AG09309 (cell line): Measurements from ENCODE around the gene B4GALNT4.
"Not testable (repeated sequence)": the region's sequence is repeated elsewhere in the genome, so short reads cannot be mapped to it uniquely, and the experiment has no call there.

Source experiments
- DNase-seq: peaks from one replicate; pipeline ENCODE4 v3.0.0-alpha.2; 2010; ENCODE audit warnings: low read depth
- H3K4me3 ChIP-seq: 2 replicates; pipeline ENCODE4 v1.5.1; 2011; ENCODE audit warnings: mild to moderate bottlenecking, low read depth, low read length, moderate library complexity; ENCODE audit not compliant: control insufficient read depth
- CTCF ChIP-seq: IDR thresholded peaks from 2 replicates; pipeline ENCODE4 v1.5.1; 2011; ENCODE audit warnings: mild to moderate bottlenecking, low read depth, low read length, inconsistent platforms; ENCODE audit not compliant: insufficient read depth, control insufficient read depth; ENCODE audit errors: missing control alignments

Gene B4GALNT4

GRCh38 chr11:327581-327923 lies 41.7 kb upstream of the B4GALNT4 start:
- TF ChIP-seq CTCF = no peak
- no peak overlapping the region for H3K4me3 ChIP-seq
- DNase-seq = no peak

- no peak for TF ChIP-seq CTCF
- no peak for DNase-seq
- no peak overlapping the region for H3K4me3 ChIP-seq
Observed at GRCh38 chr11:328012-328411, 41.3 kb upstream of the B4GALNT4 start.

GRCh38 chr11:328516-329100 lies 40.7 kb upstream of the B4GALNT4 start:
- not testable (repeated sequence) for H3K4me3 ChIP-seq, DNase-seq

- TF ChIP-seq CTCF = no peak
- DNase-seq = no peak
- no peak overlapping the region for H3K4me3 ChIP-seq
Observed at GRCh38 chr11:329886-330253, 39.4 kb upstream of the B4GALNT4 start.

GRCh38 chr11:330307-330693 lies 39.0 kb upstream of the B4GALNT4 start:
- no peak overlapping the region for H3K4me3 ChIP-seq
- no peak for TF ChIP-seq CTCF
- no peak for DNase-seq

- no peak for DNase-seq
- no peak overlapping the region for H3K4me3 ChIP-seq
- no peak for TF ChIP-seq CTCF
Observed at GRCh38 chr11:330694-331357, 38.5 kb upstream of the B4GALNT4 start.

GRCh38 chr11:331358-332060 lies 37.8 kb upstream of the B4GALNT4 start:
- TF ChIP-seq CTCF = no peak
- H3K4me3 ChIP-seq = no peak overlapping the region
- DNase-seq = no peak
